GM21717 (cell line): Measurements from ENCODE around the gene KRTAP12-2.
"Not testable (repeated sequence)": the region's sequence is repeated elsewhere in the genome, so short reads cannot be mapped to it uniquely, and the experiment has no call there.

Experiments used
- ATAC-seq: cut with Tn5 transposase; IDR thresholded peaks from one replicate; pipeline ENCODE4 v1.9.1; 2021; ENCODE audit warnings: mild to moderate bottlenecking, moderate library complexity; ENCODE audit not compliant: unreplicated experiment

Gene KRTAP12-2

DNA sequence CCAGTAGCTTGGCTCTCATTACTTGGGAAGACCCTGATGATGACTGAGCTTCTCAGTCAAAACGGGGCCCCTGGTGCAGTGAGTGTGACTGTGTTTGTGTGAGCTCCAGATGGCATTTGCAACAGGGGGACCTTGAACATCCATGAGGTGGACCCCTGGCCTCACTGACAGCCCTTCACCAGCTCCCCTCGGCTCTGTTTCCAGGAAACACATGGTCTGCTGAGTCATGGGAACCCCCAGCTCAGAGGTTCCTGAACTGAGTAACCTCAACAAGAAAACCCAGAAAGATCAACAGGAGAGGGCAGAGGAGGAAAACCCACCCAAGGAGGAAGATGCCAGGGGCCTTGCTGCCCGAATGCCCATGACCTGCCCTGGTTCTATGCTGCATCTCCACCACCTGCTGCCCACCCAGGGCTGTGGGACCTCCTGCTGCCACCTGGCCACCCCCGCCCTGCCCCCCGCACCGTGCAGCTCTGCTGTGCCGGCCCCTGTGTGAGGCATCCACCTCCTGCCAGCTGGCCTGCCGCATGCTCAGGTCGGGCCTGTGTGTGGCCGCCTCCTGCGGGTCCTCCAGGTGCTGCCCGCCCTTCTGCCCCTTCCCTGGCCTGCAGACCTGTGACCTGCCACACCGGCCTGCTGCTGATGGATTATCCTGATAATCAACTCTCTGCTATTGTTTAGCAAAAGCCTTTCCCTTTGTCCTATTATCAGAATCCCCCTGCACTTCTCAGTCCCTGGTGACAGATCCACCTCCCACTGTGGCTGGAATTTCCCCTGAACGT, 19.5 kb upstream of the KRTAP12-2 start:
- ATAC-seq, result no peak

DNA sequence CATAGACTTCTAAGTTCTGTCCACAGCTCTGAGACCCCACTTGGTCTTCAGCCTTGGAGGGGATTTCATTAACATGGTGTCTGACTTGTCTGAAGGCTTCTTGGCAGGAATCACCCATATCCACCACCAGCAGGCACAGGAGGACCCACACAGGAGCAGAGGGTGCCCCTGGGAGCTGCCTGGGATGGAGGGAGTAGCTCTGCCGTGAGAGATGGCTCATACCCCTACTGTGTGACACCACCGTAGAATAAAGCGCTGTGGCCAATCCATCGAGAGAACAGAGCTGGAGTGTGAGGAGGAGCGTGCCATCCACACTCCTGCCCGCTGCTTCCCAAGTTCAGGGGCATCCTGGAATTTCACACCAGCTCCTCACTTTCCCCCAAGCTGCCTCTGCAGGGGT, 18.3 kb upstream of the KRTAP12-2 start:
- ATAC-seq, result not testable (repeated sequence)

DNA sequence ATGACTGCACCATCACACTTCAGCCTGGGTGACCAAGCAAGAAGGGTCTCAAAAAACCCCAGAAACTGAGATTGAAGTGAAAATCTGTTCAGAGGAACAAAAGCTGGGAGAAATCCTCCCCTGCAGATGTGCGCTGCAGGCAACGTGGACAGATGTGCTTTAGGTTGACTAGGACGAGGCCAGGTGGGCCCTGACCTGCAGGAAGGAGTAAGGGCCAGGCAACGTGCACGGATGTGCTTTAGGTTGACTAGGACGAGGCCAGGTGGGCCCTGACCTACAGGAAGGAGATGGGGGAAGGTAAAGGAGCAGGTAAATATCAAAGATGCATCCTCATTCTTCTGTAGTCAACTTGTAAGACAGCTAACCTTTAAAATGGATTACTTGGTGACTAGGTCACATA, 17.8 kb upstream of the KRTAP12-2 start:
- ATAC-seq, result no peak

DNA sequence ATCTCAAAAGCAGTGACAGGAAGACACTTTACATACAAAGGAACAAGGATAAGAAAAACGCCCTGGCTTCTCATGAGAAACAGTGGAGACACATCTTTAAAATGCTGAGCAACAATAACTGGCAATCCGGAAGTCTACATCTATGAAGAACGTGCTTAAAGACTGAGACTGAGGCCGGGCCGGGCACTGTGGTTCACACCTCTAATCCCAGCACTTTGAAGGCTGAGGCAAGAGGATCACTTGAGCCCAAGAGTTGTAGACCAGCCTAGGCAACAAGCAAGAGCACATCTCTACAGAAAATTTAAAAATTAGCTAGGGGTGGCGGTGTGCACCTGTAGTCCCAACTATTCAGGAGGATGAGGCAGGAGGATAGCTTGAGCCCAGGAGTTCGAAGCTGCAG, 17.4 kb upstream of the KRTAP12-2 start:
- ATAC-seq, result no peak

DNA sequence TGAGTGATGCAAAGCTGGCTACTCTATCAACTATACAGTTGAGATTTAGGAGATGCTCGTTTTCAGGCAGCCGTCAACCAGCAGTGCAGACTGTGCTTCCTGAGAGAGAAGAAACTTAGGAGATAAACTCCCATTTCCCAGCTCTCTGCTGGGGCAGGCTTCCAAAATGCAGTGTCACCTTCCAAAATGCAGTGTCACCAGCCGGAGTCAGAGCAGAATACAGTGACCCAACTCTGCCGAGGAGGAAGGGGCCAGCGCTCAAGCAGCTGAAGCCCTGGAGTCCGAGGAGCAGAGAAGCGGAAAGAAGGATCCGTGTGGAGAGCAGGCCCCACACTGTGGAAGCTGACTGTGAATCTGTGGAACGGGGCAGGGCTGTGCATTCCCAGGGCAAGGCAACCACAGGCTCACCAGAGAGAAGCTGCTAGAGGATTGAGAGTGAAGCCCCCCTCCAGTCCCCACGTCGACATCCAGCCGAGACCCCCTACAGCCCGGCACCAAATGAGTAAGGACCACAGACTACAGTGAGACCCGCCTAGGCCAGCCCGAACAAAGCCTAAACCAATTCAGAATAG, 15.9 kb upstream of the KRTAP12-2 start:
- no peak for ATAC-seq

DNA sequence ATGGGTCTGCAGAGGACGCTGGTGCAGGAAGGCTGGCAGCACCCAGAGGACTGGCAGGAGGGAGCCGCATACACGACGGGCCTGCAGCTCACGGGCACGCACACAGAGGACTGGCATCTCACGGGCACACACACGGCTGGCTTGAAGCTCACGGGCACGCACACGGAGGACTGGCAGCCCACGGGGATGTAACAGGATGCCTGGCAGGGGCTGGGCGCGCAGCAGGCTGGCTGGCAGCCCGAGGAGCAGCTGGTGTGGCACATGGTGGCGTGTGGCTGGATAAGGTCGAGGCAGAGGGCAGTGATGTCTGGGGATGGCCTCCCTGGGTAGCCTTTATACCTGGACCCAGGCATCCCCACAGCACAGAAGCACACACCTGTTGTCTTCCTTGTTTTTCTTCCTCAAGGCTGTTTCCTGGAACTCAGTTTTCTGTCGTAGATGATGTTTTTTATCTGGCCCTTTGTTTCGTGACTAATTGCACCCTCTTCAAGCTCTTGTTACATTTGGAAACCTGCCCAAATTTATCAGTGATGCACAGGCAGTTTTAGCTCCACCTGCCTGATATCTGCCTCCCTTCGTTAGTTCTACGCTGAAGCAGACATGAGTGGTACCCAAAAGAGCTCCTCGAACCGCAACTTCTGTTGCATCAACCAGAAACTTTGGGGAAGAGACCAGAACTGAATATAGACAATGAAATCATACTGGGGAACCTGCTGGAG, 15.3 kb upstream of the KRTAP12-2 start, which contains the start of gene KRTAP12-1:
Gene KRTAP12-1 (minus strand): TSS at position 303 of the 719 bp plus-strand sequence. CDS start 40 bp downstream, at position 263.
- ATAC-seq, result no peak

DNA sequence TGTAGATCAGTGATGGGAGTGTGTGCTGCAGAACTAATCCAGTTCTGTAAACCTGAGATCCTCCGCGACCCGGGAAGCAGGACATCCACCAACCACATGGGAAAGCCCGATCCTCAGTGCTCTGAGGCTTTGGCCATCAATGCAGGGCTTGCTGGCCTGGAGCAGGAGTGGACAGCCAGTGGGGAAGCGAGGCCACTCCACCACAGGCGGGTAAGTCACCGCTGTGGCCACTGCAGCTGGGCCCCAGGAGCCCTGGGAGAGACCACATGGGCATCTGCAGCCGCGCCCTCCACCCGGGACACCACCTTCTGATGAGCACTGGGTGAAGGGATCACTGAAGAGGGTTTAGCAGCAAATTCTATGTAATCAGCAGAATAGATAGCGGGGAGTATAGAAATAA, 14.4 kb upstream of the KRTAP12-2 start:
- no peak for ATAC-seq

DNA sequence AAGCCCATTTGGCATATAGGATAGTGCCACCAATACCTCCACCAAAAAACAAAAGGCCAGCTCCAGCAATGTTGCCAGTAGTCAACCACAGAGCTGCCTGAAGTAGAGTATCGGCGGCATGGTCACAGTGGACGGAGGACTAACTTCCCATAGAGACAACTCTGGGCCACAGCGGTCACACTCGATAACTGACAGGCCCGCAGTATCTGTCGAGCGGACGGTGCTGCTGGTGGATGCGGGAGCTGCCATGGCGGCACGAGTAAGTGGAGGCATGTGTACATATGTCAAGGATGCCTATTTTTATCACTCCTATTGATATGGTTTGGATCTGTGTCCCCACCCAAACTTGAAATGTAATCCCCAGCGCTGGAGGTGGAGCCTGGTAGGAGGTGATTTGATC, 11.2 kb upstream of the KRTAP12-2 start:
- no peak for ATAC-seq

DNA sequence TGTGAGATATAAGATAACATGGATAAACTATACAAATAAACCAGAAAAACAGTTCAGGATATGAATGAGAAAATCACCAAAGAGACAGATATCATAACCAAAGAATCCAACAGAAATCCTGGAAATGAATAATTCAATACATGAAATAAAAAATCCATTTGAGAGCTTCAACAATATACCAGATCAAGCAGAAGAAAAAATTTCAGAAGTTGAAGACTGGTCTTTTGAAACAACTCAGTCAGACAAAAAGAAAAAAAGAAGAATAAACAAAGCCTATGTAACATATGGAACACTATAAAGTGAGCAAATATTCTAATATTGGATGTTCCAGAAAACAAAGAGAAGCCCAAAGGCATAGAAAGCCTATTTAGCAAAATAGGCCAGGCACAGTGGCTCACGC, 5.2 kb upstream of the KRTAP12-2 start:
- ATAC-seq, result no peak

DNA sequence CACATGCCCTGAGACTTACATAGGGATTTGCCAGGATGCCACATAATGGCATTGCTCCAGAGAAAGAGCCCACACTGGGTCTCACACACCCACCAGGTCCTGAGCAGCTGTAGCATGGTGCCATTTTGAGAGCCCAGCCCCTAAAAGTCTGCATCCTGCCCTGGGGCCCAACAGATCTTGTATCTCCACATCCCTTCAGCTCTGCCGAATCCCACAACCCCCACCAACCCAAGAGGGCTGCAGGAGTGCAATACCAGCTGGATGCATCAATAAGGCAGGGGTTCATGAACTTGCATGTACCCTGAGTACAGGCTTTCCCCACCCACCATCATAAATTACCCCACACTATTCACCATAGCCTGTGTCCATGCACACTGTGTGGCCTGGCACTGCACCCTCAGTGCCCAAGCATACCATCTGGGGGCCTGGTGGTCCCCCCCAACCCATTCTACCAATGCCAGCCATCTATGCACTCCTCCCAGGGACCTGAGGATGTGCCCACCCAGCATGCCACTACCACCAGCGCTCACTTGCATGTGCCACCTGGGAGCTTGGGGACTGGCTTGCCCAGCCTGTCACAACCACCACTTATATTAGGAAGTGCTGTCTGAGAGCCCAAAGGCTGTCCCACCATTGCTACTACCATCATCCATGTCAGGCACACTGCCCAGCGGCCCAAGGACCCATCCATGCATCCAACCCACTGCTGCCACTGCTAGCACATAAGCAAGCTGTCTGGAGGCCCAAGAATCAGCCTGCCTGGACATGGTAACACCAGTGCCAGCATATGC, 4.1 kb upstream of the KRTAP12-2 start:
- ATAC-seq, result no peak

DNA sequence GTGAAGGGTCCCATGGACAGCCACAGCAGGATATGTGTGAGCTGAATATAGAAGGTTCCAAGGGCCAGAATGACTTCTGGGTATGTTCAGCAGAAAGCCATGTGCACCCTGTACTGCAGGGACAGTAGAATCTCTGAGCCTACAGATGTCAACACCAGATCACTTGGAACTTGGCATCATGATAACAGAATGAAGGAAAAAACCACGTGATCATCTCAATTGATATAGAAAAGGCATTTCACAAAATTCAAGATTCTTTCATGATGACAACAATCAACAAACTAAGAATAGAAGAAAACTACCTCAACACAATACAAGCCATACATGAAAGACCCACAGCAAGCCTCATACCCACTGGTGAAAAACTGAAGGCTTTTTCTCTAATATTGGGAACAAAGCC, 885 bp upstream of the KRTAP12-2 start:
- ATAC-seq, result no peak

DNA sequence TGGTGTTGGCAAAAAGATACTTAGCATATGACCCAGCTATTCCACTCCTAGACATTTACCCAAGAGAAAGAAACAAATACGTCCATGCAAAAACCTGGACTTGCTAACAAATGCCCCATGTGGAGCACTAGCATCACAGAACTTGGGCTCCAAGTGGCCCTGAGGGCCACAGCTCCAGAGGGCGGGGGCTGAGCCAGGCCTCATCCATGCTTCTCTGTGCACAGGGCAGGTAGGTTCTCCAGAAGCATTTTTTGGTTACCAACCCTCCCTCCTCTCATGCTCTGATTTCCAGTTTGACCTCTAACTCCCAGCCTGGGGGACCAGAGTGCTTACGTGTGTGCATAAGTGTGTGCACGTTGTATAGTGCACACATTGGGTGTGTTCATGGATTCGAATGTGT, 2.0 kb downstream of the KRTAP12-2 start:
- ATAC-seq, result no peak

DNA sequence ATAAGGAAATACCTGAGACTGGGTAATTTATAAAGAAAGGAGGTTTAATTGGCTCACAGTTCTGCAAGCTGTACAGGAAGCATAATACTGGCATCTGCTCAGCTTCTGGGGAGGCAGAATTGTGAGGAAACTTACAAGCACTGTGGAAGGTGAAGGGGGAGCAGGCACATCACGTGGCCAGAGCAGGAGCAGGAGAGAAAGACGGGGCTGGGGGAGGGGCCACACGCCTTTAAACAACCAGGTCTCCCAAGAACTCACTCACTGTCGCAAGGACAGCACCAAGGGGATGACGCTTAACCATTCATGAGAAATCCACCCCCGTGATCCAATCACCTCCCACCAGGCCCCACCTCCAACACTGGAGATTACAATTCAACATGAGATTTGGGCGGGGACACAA, 5.2 kb downstream of the KRTAP12-2 start:
- ATAC-seq, result not testable (repeated sequence)

DNA sequence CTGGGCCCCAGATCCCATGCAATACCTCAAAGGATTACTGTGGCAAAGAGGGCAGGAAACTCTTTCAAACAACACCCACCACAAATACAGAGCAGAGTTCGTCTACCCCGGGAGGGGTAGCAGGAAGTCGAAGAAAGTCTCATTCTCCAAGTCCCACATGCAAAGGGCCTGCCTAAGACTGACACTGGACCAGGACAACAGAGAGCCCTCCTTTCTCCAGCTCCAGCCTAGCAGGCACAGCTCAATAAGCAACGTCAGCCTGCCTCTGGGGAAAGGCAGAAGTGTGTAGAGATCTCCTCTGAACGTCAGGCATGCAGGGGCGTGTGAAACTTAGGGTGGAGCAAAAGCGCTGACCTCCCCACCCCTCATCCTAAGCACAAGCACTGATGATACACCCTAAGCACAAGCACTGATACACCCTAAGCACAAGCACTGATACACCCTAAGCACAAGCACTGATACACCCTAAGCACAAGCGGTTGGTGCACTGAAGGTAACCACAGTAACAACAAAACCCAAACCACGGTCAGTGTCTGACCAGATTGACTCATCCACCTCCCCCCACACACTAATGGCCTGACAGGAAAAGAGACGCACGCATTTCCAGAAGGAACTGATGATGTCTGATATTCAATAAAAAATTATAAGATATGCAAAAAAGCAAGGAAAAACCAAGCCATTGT, 7.7 kb downstream of the KRTAP12-2 start:
- no peak for ATAC-seq

DNA sequence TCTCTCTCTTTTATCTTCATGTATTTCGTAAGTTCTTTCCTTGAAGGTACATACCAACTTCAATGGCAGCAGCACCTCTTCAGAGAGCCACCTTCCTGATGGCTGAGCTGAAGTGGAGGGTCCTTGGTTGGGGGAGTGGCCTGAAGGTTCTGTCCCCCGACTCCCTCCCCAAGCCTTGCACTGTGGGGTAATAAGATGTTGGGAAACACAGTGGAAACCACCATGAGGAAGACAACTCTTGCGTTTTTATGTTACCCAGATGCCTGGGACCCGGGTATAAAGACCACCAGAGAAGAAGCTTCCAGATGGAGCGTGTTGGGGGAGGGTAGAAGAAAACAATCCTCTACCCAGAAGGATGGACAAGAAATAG, 8.2 kb downstream of the KRTAP12-2 start:
- ATAC-seq, result no peak

DNA sequence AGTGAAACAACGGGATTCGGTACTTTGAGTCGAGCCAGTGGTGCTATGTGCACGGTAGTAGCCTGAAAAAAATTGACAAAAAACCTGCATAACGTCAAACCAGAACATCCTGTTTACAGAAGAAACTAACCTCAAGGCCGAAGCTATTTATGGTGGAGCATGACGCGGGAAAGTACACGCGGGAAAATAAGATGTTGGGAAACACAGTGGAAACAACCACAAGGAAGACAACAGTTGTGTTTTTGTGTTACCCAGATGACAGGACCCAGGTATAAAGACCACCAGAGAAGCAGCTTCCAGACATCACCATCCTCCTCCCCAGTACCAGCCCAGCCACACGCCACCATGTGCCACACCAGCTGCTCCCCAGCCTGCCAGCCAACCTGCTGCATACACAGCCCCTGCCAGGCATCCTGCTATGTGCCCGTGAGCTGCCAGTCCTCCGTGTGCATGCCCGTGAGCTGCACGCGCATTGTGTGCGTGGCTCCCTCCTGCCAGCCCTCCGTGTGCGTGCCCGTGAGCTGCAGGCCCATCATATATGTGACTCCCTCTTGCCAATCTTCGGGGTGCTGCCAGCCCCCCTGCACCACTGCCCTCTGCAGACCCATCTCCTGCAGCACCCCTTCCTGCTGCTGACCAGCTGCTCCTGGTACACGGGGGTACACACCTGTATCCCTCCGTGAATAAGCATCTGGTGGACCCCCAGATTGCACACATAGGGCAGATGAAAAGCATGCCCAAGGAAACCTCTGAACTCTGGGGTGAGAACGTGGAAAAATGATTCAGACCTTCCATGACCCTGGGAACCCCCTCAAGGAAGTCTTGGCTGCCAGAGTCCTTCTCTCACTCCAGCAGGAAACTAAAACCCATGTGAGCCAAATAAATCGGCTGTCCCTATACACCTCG, 8.8 kb downstream of the KRTAP12-2 start, which contains the start of gene KRTAP12-3:
Gene KRTAP12-3 (plus strand): TSS at position 298 of the 906 bp plus-strand sequence. CDS start 48 bp downstream, at position 346.
- ATAC-seq, result no peak

DNA sequence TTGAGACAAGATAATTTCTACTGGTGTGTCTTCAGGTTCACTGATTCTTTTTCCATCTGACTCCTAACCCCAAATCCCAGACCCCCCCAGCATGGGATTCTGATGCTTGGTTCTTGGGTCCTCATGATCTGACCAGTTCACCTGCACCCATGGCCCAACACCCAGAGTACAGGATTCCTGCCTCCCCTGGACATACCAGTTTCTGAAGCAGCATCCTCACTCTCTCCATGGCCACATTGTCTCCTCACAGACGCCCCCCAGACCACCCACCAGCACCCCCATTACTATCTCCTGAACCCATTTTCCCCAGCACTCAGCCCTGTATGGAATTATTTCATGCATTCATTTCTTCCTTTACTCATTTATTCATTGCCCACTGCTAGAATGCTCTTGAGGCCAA, 9.9 kb downstream of the KRTAP12-2 start:
- ATAC-seq, result no peak

DNA sequence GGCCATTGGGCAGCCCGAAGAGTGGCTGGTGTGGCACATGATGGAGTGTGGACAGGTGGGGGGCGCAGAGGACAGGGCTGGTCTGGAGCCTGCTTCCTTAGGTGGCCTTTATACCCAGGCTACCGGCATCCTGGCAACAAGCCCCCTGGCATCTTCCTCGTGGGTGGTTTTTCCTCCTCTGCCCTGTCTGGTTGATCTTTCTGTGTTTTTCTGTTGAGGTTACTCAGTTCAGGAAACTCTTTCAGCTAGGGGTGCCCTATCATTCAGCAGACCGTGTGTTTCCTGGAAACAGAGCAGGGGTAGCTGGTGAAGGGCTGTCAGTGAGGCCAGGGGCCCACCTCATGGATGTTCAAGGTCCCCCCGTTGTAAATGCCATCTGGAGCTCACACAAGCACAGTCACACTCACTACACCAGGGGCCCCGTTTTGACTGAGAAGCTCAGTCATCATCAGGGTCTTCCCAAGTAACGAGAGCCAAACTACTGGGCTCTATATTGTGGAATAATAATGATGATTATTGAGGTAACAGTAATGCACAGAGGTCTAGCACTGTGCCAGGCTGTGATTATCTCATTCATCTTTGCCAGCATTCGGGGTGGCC, 12.1 kb downstream of the KRTAP12-2 start, which contains the start of gene KRTAP12-4:
Gene KRTAP12-4 (minus strand): TSS at position 84 of the 600 bp plus-strand sequence. CDS start 45 bp downstream, at position 39.
- no peak for ATAC-seq
